Nephron (organoid): Measurements from ENCODE around the gene LRRC49.

Experiments
- H3K27ac Mint-ChIP-seq, 3 experiments: 2 replicates each; pipeline ENCODE4 v1.8.0; 2020; ENCODE audit warnings: mixed read lengths in 3 of 3, mild to moderate bottlenecking in 2 of 3, moderate library complexity in 1 of 3
- H3K27me3 Mint-ChIP-seq: 2 replicates; pipeline ENCODE4 v1.8.0; 2021; ENCODE audit warnings: low read depth, mild to moderate bottlenecking, moderate library complexity, mixed read lengths
- H3K36me3 Mint-ChIP-seq: 2 replicates; pipeline ENCODE4 v1.8.0; 2020; ENCODE audit warnings: low read depth, mixed read lengths
- H3K4me1 Mint-ChIP-seq: 2 replicates; pipeline ENCODE4 v1.8.0; 2020; ENCODE audit warnings: mixed read lengths
- H3K4me3 Mint-ChIP-seq, 3 experiments: 2 replicates each; pipeline ENCODE4 v1.8.0; 2020; ENCODE audit warnings: mild to moderate bottlenecking in 3 of 3, mixed read lengths in 3 of 3, moderate library complexity in 2 of 3
- H3K9me3 Mint-ChIP-seq: 2 replicates; pipeline ENCODE4 v1.8.0; 2020; ENCODE audit warnings: mixed read lengths
- CTCF ChIP-seq, 3 experiments: fragments of 200-600 bp; sonication (generic); IDR thresholded peaks; one replicate each; pipeline ENCODE4 v1.5.0; 2021; ENCODE audit warnings: antibody characterized with exemption in 3 of 3; ENCODE audit not compliant: unreplicated experiment in 3 of 3

Gene LRRC49

GRCh38 chr15:71060983-71061382, 168.4 kb downstream of the LRRC49 start:
- peaks cover 27% of the 10 kb centered on the region for H3K36me3 Mint-ChIP-seq
- peaks cover 31% of the 10 kb centered on the region for H3K9me3 Mint-ChIP-seq
- H3K4me3 Mint-ChIP-seq, result no peak overlapping the region
- peaks cover 3% of the 10 kb centered on the region for H3K27me3 Mint-ChIP-seq
- no peak overlapping the region for H3K27ac Mint-ChIP-seq
- H3K4me1 Mint-ChIP-seq, result no peaks in the 10 kb centered on the region
- TF ChIP-seq CTCF (IDR thresholded peaks at IDR 0.05; ENCODE audit: unreplicated experiment in 3 of 3), result no peak

- no peak overlapping the region for H3K4me3 Mint-ChIP-seq
- TF ChIP-seq CTCF (IDR thresholded peaks at IDR 0.05; ENCODE audit: unreplicated experiment in 3 of 3), result no peak
- H3K27me3 Mint-ChIP-seq, result peaks cover 8% of the 10 kb centered on the region
- no peaks in the 10 kb centered on the region for H3K36me3 Mint-ChIP-seq
- H3K4me1 Mint-ChIP-seq, result peaks cover 7% of the 10 kb centered on the region
- no peak overlapping the region for H3K27ac Mint-ChIP-seq
- peaks cover 6% of the 10 kb centered on the region for H3K9me3 Mint-ChIP-seq
These were observed 174.4 kb downstream of the LRRC49 start for GRCh38 chr15:71066983-71067382.

GRCh38 chr15:71069693-71070092, 177.1 kb downstream of the LRRC49 start:
- no peaks in the 10 kb centered on the region for H3K36me3 Mint-ChIP-seq
- H3K27me3 Mint-ChIP-seq, result peaks cover 8% of the 10 kb centered on the region
- no peak for TF ChIP-seq CTCF (IDR thresholded peaks at IDR 0.05; ENCODE audit: unreplicated experiment in 3 of 3)

GRCh38 chr15:71071529-71071928, 178.9 kb downstream of the LRRC49 start:
- no peak for TF ChIP-seq CTCF (IDR thresholded peaks at IDR 0.05; ENCODE audit: unreplicated experiment in 3 of 3)
- Mint-ChIP-seq H3K4me1 (peaks cover 7% of the 10 kb centered on the region), H3K36me3 (no peaks in the 10 kb centered on the region), H3K27ac (no peak overlapping the region), H3K4me3 (no peak overlapping the region), H3K9me3 (peaks cover 22% of the 10 kb centered on the region), H3K27me3 (peaks cover 5% of the 10 kb centered on the region)

More at GRCh38 chr15:71069693-71070092, 177.1 kb downstream of the LRRC49 start:
- Mint-ChIP-seq H3K4me3 (no peak overlapping the region), H3K9me3 (peaks cover 16% of the 10 kb centered on the region), H3K27ac (no peak overlapping the region), H3K4me1 (peaks cover 7% of the 10 kb centered on the region)

- no peak for TF ChIP-seq CTCF (IDR thresholded peaks at IDR 0.05; ENCODE audit: unreplicated experiment in 3 of 3)
- no peaks in the 10 kb centered on the region for H3K36me3 Mint-ChIP-seq
- H3K4me3 Mint-ChIP-seq, result no peak overlapping the region
- peaks cover 23% of the 10 kb centered on the region for H3K9me3 Mint-ChIP-seq
- peaks cover 5% of the 10 kb centered on the region for H3K4me1 Mint-ChIP-seq
- H3K27me3 Mint-ChIP-seq, result peaks cover 5% of the 10 kb centered on the region
- H3K27ac Mint-ChIP-seq, result no peak overlapping the region
These were observed 179.8 kb downstream of the LRRC49 start for GRCh38 chr15:71072423-71072822.

- no peak overlapping the region for H3K27ac Mint-ChIP-seq
- peaks cover 18% of the 10 kb centered on the region for H3K9me3 Mint-ChIP-seq
These were observed 186.0 kb downstream of the LRRC49 start for GRCh38 chr15:71078506-71079207.

More at GRCh38 chr15:71078506-71079207, 186.0 kb downstream of the LRRC49 start:
- Mint-ChIP-seq H3K4me1 (no peaks in the 10 kb centered on the region), H3K27me3 (no peaks in the 10 kb centered on the region), H3K4me3 (no peak overlapping the region), H3K36me3 (no peaks in the 10 kb centered on the region)
- no peak for TF ChIP-seq CTCF (IDR thresholded peaks at IDR 0.05; ENCODE audit: unreplicated experiment in 3 of 3)
